ENCODE measurements around the gene RXRG.

RXRG gene

DNA sequence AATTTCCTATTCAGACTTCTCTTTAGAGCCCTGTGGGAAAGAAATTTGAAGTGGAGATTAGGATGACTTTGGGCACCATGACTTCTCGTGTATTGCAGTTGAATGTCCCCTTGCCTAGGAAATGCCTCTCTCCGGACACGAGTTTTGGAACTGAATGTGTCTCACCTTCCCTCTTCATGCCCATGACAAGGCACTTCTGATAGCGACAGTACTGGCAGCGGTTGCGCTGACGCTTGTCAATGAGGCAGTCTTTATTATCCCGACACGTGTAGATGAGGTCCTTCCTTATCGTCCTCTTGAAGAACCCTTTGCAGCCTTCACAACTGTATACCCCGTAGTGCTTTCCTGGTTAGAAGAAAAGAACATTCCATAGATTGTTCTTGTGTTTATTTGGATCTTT is 28.1 kb downstream of the RXRG start:
- ATAC-seq (replicated peaks) = no peak
- DNase-seq = no peak
- Mint-ChIP-seq H3K27me3 (peaks cover 26 to 56% of the 10 kb centered on the region in 2 donors), H3K4me3 (no peak overlapping the region), H3K4me1 (ENCODE audit: low read depth in 2 of 2) (no peaks in the 10 kb centered on the region), H3K9me3 (no peaks in the 10 kb centered on the region), H3K36me3 (ENCODE audit: insufficient read depth) (no peaks in the 10 kb centered on the region), H3K27ac (no peak overlapping the region)

DNA sequence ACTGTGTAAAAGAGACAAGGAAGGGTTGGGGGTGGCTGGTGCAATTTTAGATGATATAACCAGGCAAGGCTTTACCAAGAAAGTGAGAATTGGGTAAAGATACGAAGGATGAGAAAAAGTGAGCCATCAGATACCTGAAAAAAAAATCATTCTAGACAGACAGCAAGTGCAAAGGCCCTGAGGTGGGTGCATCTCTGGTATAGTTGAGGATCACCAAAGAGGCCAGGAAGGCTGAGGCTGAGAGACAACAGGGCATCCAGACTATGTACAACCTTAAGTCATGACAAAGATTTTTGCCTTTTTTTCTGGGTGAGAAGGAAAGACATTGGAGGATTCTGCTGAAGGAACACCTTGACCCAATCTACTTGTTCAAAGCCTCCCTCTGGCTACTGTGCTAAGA is 29.9 kb downstream of the RXRG start:
- H3K27me3 Mint-ChIP-seq = peaks cover 26 to 47% of the 10 kb centered on the region in 2 donors
- H3K4me1 Mint-ChIP-seq (ENCODE audit: low read depth in 2 of 2) = no peaks in the 10 kb centered on the region
- ATAC-seq (replicated peaks) (no peak), DNase-seq (no peak)
- no peaks in the 10 kb centered on the region for H3K36me3 Mint-ChIP-seq (ENCODE audit: insufficient read depth)
- H3K27ac Mint-ChIP-seq = no peak overlapping the region
- no peaks in the 10 kb centered on the region for H3K9me3 Mint-ChIP-seq
- H3K4me3 Mint-ChIP-seq = no peak overlapping the region

DNA sequence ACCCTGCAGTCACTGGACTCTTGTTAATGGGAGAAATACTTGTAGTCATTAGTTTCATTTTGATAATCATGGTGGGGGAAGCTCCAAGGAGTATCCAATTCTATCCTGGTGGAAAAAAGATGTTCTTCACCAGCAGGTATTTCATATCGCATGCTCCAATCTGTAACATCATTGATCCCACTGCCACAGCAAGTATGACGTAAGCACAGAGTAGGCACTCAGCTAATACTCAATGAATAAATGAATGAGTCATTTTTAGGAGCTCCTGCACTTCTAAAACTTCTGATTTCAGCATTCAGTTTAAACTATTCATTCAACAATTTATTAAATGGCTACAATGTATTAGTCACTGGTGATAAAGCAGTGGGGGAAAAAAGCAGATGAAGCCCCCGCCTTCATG is 30.3 kb downstream of the RXRG start:
- Mint-ChIP-seq H3K27me3 (peaks cover 31 to 47% of the 10 kb centered on the region in 2 donors), H3K27ac (no peak overlapping the region), H3K9me3 (no peaks in the 10 kb centered on the region), H3K4me1 (ENCODE audit: low read depth in 2 of 2) (no peaks in the 10 kb centered on the region), H3K4me3 (no peak overlapping the region), H3K36me3 (ENCODE audit: insufficient read depth) (no peaks in the 10 kb centered on the region)
- DNase-seq (no peak), ATAC-seq (replicated peaks) (no peak)

DNA sequence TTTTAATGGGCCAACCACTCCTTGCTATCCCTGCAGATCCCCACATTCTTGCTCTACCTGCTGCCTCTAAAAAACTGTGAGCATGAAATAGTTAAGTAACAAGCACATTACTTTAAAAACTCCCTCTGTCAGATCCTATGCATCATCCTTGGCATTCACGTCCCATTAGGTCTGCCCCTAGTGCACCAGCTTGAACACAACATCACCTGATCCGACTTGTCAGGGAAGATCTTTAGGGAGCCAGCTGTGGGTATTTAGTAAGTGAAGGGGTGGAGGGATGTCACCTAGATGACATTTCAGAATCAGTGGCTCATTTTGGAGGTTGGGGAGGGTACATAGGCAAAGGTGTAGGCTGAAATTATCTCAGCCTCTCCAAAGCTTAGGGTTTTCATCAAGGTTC is 33.5 kb downstream of the RXRG start:
- Mint-ChIP-seq H3K36me3 (ENCODE audit: insufficient read depth) (no peaks in the 10 kb centered on the region), H3K9me3 (no peaks in the 10 kb centered on the region), H3K27me3 (peaks cover 54 to 57% of the 10 kb centered on the region in 2 donors), H3K4me1 (ENCODE audit: low read depth in 2 of 2) (no peaks in the 10 kb centered on the region), H3K27ac (no peak overlapping the region), H3K4me3 (no peak overlapping the region)
- no peak for ATAC-seq (replicated peaks)
- no peak for DNase-seq

DNA sequence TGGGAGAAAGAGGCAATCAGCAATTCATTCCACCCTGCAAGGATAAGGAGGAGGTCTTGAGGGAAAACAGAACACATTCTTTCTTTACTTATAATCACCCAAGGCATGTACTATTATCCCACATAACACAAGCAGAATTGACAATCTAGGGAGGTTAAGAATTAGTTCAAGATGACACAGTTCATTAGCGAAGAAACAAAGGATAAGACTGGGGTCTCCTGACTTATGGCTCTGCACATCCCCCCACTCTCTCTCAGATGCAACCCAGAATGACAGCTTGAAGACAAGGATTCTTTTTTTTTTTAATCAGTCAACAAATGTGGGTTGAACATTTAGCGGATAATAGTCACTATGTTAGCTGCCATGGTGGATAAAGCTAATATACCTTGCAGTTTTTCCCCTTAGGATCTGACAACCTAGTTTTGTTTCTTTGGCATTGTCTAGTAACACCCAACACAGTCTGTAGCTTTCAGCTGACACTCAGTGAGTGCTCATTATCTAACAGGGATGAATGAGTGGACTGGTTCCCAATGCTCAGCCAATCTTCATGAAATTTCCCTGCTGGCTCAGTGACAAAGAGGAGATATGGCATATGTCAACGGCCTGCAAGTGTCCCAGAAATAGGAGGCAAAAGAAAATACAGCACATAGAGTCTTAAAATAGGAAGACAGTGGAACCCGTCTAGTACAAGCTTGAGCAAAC is 35.1 kb downstream of the RXRG start:
- ATAC-seq (replicated peaks) (no peak), DNase-seq (no peak)
- Mint-ChIP-seq H3K4me3 (no peak overlapping the region), H3K36me3 (ENCODE audit: insufficient read depth) (no peaks in the 10 kb centered on the region), H3K4me1 (ENCODE audit: low read depth in 2 of 2) (no peaks in the 10 kb centered on the region), H3K27ac (no peak overlapping the region), H3K27me3 (peaks cover 41 to 42% of the 10 kb centered on the region in 2 donors), H3K9me3 (no peaks in the 10 kb centered on the region)

DNA sequence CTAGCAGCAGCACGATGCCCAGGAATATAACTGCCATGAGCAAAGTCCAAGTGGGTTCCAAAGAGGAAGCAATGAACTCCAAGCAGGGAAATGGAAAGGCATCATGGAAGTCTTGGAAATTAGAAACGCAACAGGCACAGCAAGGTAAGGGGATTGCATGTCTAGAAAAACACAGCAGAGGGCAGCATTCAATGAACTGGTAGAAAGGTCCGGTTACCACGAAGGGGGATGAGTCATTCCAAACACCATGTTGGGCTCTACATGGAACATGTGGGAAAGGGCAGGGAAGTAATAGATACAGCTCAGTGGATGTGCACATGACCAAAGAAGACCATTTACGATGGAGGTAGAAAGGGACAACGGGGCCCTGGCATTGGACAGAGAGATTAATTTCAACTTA is 36.4 kb downstream of the RXRG start:
- H3K9me3 Mint-ChIP-seq = no peaks in the 10 kb centered on the region
- no peak overlapping the region for H3K4me3 Mint-ChIP-seq
- no peak for DNase-seq
- H3K27ac Mint-ChIP-seq = no peak overlapping the region
- no peaks in the 10 kb centered on the region for H3K36me3 Mint-ChIP-seq (ENCODE audit: insufficient read depth)
- no peaks in the 10 kb centered on the region for H3K4me1 Mint-ChIP-seq (ENCODE audit: low read depth in 2 of 2)
- no peak for ATAC-seq (replicated peaks)
- peaks cover 32 to 35% of the 10 kb centered on the region in 2 donors for H3K27me3 Mint-ChIP-seq

DNA sequence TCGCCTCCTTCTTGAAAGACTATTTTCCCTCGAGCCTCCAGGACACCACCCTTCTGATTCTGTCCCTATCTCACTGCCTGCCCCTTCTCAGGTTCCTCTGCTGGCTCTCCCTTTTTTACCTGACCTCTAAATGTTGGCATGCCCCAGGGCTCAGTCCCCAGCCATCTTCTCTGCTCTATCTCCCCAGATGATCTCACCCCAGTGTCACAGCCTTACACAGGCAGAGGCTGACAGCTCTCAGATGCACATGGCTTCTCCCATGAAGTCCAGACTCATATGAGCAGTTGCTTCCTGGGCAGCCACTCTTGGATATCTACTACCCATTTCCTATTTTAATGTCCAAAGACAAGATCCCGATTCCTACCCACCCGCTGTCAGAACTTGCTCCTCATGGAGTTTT is 37.5 kb downstream of the RXRG start:
- DNase-seq = no peak
- Mint-ChIP-seq H3K27ac (no peak overlapping the region), H3K9me3 (no peaks in the 10 kb centered on the region), H3K27me3 (peaks cover 32 to 35% of the 10 kb centered on the region in 2 donors), H3K4me1 (ENCODE audit: low read depth in 2 of 2) (no peaks in the 10 kb centered on the region), H3K4me3 (no peak overlapping the region), H3K36me3 (ENCODE audit: insufficient read depth) (no peaks in the 10 kb centered on the region)
- ATAC-seq (replicated peaks) = no peak

DNA sequence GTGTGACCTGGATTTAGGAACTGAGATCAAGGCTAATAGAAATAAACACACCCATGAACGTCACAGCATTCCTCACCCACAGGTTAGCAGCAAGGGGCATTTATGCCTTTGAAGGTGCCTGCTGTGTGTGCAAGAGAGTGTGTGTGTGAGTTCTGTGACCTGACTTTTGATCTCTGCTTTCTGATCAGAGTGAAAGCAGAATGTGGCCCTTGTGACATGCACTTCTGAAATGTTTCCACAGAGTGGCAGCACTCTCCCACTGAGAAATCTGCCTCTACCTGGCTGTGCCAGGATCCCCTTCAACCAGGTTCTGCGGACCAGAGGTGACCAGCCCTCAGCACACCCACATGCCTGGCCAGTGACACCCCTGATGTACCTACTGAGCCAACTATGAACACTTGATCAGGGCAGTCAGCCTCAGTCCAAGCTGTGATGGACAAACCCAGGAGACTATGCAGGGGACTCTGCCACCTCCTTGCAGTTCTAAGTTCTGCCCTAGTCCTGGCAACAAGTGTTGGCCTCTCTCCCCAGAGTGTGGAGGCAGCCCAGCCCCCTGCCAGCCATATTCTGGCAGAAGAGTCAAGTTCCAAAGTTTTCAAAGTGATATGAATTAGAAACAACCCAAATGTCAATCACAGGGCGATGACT is 41.0 kb downstream of the RXRG start:
- DNase-seq (peak in 1 of 3 experiments; percentile 13), ATAC-seq (replicated peaks) (peak; percentile 66)
- peaks cover 29 to 33% of the 10 kb centered on the region in 2 donors for H3K27me3 Mint-ChIP-seq

DNA sequence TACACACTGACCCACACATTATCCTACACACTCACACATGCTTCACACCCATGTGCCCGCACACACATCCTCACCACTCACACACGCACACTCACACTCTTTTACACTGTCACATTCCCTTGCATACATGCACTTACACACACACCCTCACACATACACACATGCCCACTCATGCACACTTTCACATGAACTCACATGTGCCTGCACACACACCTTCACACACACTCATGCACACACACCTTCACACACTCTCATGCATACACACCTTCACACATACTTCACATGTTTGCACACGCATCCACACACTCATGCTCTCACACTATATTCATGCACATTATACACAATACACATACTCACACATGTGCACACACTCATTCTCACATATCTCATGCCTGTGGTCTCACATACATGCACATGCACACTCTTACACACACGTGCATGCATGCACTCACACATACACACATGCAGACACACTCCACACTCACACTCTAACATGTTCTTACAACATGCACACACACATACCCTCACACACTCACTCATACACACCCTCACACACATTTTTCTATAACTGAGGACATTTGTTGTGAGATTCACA is 42.3 kb downstream of the RXRG start:
- peaks cover 16 to 19% of the 10 kb centered on the region in 2 donors for H3K27me3 Mint-ChIP-seq
- H3K4me3 Mint-ChIP-seq = no peak overlapping the region
- no peak overlapping the region for H3K27ac Mint-ChIP-seq
- no peaks in the 10 kb centered on the region for H3K36me3 Mint-ChIP-seq (ENCODE audit: insufficient read depth)
- H3K9me3 Mint-ChIP-seq = no peaks in the 10 kb centered on the region
- H3K4me1 Mint-ChIP-seq (ENCODE audit: low read depth in 2 of 2) = peaks cover 0 to under 1% of the 10 kb centered on the region in 2 donors
- ATAC-seq (replicated peaks) = no peak
- no peak for DNase-seq

More for the DNA sequence above, 41.0 kb downstream of the RXRG start:
- no peaks in the 10 kb centered on the region for H3K9me3 Mint-ChIP-seq
- H3K4me1 Mint-ChIP-seq (ENCODE audit: low read depth in 2 of 2) = no peaks in the 10 kb centered on the region
- no peak overlapping the region for H3K4me3 Mint-ChIP-seq
- no peaks in the 10 kb centered on the region for H3K36me3 Mint-ChIP-seq (ENCODE audit: insufficient read depth)
- no peak overlapping the region for H3K27ac Mint-ChIP-seq

DNA sequence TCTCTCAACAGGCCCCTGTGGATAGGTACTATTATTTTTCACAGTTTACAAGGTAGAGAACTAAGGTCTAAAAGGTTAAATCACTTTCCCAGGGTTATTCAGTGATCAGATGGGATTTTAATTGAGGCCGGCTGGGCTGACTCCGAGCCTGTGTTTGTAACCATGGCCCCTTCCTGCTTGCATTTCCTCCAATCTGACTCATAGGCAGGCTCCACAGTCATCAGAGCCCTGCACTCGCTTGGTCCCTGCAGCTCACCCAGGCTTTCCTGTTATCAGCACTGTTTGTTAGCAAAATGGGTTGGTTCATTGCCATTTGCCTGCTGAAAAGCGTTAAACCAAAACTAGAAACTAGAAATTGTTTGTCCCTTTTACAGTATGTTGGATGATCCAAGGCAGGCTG is 47.0 kb downstream of the RXRG start:
- ATAC-seq (replicated peaks) (no peak), DNase-seq (no peak)
- H3K27ac Mint-ChIP-seq = no peak overlapping the region
- H3K4me3 Mint-ChIP-seq = no peak overlapping the region
- no peaks in the 10 kb centered on the region for H3K9me3 Mint-ChIP-seq
- peaks cover 8% of the 10 kb centered on the region for H3K36me3 Mint-ChIP-seq (ENCODE audit: insufficient read depth)
- peaks cover 6 to 15% of the 10 kb centered on the region in 2 donors for H3K4me1 Mint-ChIP-seq (ENCODE audit: low read depth in 2 of 2)
- H3K27me3 Mint-ChIP-seq = peaks cover 25 to 50% of the 10 kb centered on the region in 2 donors

DNA sequence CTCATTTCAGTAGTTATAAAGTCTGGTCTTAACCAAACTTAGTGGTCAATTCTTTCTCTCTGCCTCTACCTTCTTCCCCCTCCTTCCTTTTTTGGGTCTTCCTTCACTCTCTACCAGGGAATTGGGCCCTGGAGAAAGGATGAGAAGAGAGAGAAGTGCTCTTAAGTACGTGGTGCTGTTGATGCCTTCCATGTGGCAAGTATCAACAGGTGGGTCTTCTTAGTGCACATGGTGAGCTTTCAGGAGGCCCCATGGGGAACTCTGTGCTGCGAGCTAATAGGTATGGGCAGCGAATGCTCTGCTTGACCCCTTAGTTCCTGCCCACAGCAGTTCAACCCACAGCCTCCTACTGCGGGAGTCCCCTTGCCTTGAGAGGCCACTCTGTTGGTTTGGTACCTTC is 49.0 kb downstream of the RXRG start:
- Mint-ChIP-seq H3K27me3 (peaks cover 36 to 62% of the 10 kb centered on the region in 2 donors), H3K9me3 (no peaks in the 10 kb centered on the region), H3K36me3 (ENCODE audit: insufficient read depth) (peaks cover 11% of the 10 kb centered on the region), H3K4me3 (no peak overlapping the region), H3K27ac (no peak overlapping the region), H3K4me1 (ENCODE audit: low read depth in 2 of 2) (peaks cover 10 to 18% of the 10 kb centered on the region in 2 donors)
- DNase-seq (no peak), ATAC-seq (replicated peaks) (no peak)

DNA sequence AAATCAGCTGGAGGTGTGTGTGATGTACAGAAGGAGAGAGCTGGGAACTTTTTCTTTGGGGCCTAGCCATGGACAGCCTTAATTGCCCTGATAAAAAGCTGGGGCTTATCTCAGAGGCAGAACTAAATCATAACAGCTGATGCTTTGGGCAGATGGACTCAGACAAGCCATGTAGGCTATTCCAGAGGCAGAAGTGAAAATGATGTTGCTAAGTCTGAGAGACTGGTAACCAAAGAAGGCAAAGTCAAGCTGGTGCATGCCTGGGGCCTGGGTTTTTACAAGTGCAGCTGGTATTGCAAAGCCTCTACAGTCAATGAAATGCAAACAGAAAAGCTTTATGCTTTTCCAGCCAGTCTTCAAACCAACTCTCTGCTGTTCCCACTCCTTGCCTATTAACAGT is 49.4 kb downstream of the RXRG start:
- Mint-ChIP-seq H3K27me3 (peaks cover 36 to 62% of the 10 kb centered on the region in 2 donors), H3K4me1 (ENCODE audit: low read depth in 2 of 2) (peaks cover 10 to 18% of the 10 kb centered on the region in 2 donors), H3K27ac (no peak overlapping the region), H3K9me3 (no peaks in the 10 kb centered on the region), H3K4me3 (no peak overlapping the region), H3K36me3 (ENCODE audit: insufficient read depth) (peaks cover 11% of the 10 kb centered on the region)
- ATAC-seq (replicated peaks) = no peak
- no peak for DNase-seq

DNA sequence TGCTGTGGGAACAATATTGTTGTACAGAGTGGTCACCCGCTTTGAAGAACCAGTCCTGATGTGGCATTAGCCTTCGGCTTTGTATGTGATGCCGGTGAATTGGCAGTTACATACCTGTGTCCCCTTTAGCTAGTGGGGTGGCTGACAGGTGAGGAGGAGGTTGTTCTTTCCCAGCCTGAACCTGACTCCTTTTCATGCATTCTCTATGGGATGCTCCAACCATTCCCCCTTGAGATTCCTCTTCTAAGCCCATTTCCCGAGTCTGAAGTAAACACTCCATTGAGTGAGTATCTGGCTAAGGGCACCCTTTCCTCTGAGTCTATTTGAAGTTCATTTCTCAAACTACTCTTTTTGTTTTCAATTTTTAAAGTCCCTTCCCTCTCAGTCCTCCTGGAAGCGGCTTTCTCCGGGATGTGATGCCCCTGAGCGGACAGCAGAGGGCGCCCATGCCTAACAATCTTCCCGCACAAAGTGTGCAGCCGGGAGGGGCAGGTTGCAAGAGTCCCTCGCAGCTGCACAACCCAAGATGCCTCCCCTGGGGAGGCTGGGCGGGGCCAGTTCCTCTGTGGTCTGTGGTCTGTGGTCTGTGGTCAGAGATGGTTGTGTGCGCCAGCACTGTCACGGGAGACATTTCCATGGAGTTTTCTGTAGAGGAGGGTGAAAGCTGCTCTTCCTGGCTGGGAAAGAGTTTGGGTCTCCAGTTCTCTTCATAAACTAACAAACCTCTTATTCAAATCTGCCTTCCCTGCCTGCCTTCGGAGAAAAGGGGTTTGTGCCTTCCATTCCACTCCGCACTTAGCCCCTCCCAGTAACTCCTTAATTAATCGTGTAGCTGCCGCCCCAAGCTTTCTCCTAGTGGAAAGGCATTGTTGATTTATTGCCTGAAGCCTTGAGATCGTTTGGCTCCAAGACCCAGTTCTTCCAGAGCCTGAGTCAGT is 52.0 kb downstream of the RXRG start:
- ATAC-seq (replicated peaks) (peak; percentile 100), DNase-seq (peak; percentile 87 to 88 (median 87))
- H3K27me3 Mint-ChIP-seq = peaks cover 54 to 84% of the 10 kb centered on the region in 2 donors

More for the DNA sequence above, 52.0 kb downstream of the RXRG start:
- H3K27ac Mint-ChIP-seq = peak overlapping the region; percentile 42 to 95
- H3K4me3 Mint-ChIP-seq = peak overlapping the region; percentile 71 to 79
- H3K4me1 Mint-ChIP-seq (ENCODE audit: low read depth in 2 of 2) = peaks cover 10 to 18% of the 10 kb centered on the region in 2 donors
- H3K36me3 Mint-ChIP-seq (ENCODE audit: insufficient read depth) = peaks cover 11% of the 10 kb centered on the region
- H3K9me3 Mint-ChIP-seq = no peaks in the 10 kb centered on the region

Measured in effector memory CD8-positive, alpha-beta T cell (primary cell).